22Rv1 (cell line): ENCODE results near the gene GLUL.

Source experiments
- H3K27ac ChIP-seq: fragments of 450-650 bp; 2 replicates; pipeline ENCODE4 v1.5.1; 2017
- CTCF ChIP-seq: fragments of 450-650 bp; IDR thresholded peaks from 2 replicates; pipeline ENCODE4 v1.5.1; 2017; ENCODE audit warnings: mild to moderate bottlenecking
- ZFX ChIP-seq: fragments of 450-650 bp; IDR thresholded peaks from 2 replicates; pipeline ENCODE4 v1.6.1; 2017; ENCODE audit warnings: antibody characterized with exemption, borderline replicate concordance

GLUL gene

GRCh38 chr1:182351790-182352364, 39.7 kb downstream of the GLUL start:
- H3K27ac ChIP-seq, result no peak overlapping the region
- TF ChIP-seq CTCF (no peak), ZFX (no peak)

GRCh38 chr1:182350839-182351238, 40.8 kb downstream of the GLUL start:
- no peak for TF ChIP-seq CTCF
- TF ChIP-seq ZFX, result no peak
- H3K27ac ChIP-seq, result no peak overlapping the region

- TF ChIP-seq ZFX, result no peak
- TF ChIP-seq CTCF, result no peak
- H3K27ac ChIP-seq, result no peak overlapping the region
Measured at GRCh38 chr1:182348961-182349747, 42.4 kb downstream of the GLUL start.

GRCh38 chr1:182347019-182347418, 44.6 kb downstream of the GLUL start:
- H3K27ac ChIP-seq, result no peak overlapping the region
- TF ChIP-seq CTCF (no peak), ZFX (no peak)

GRCh38 chr1:182340233-182341058, 51.1 kb downstream of the GLUL start:
- TF ChIP-seq ZFX (no peak), CTCF (no peak)
- no peak overlapping the region for H3K27ac ChIP-seq

- no peak overlapping the region for H3K27ac ChIP-seq
Measured at GRCh38 chr1:182339684-182340083, 51.9 kb downstream of the GLUL start.

More at GRCh38 chr1:182339684-182340083, 51.9 kb downstream of the GLUL start:
- no peak for TF ChIP-seq CTCF
- TF ChIP-seq ZFX, result no peak
